ENCODE results near the gene FAM168A. TPM values are rescaled to one million over a fixed set of nuclear protein-coding genes. Genes with fewer than 3 reads are reported as not detected.

Gene FAM168A
- total and polyA plus RNA-seq, 9 of the 15 experiments (the other 6 are each of a cell fraction or from before 2014, with no cell fraction given): 0.44 to 7.2 (median 2.9) TPM

GRCh38 chr11:73510106-73510505 is 87.8 kb downstream of the FAM168A start:
- Histone ChIP-seq H3K27ac (ENCODE audit: extremely low read depth, low read depth, low read length) (no peak overlapping the region), H3K36me3 (ENCODE audit: control insufficient read depth, insufficient read depth, low read length) (no peaks in the 10 kb centered on the region), H3K9me1 (ENCODE audit: control insufficient read depth, insufficient read depth, low read length) (no peaks in the 10 kb centered on the region), H3K27me3 (ENCODE audit: control insufficient read depth in 2 of 2, insufficient read depth in 2 of 2, low read length in 2 of 2) (no peaks in the 10 kb centered on the region), H3K79me2 (ENCODE audit: control insufficient read depth, insufficient read depth, low read length) (no peaks in the 10 kb centered on the region), H2AFZ (ENCODE audit: low read depth, low read length) (no peak overlapping the region), H3K4me3 (no peak overlapping the region), H4K20me1 (replicated peaks; ENCODE audit: control insufficient read depth, insufficient read depth, low read length) (no peaks in the 10 kb centered on the region), H3K4me2 (ENCODE audit: insufficient read depth, low read length) (no peak overlapping the region), H3K9me3 (replicated peaks; ENCODE audit: control insufficient read depth, insufficient read depth, low read depth, low read length) (no peaks in the 10 kb centered on the region), H3K9ac (ENCODE audit: insufficient read depth in 1 of 2, low read depth in 2 of 2, low read length in 2 of 2) (no peak overlapping the region), H3K4me1 (replicated peaks in 1 of 2; ENCODE audit: control insufficient read depth in 2 of 2, insufficient read depth in 2 of 2, low read length in 2 of 2) (no peaks in the 10 kb centered on the region)
- WGBS (ENCODE audit: insufficient coverage, low coverage, missing lambda C conversion rate): 11% methylated on average over 4 of the region's 4 CpGs
- DNase-seq (ENCODE audit: extremely low read depth in 1 of 4, low spot score in 3 of 4) (no peak), FAIRE-seq (no peak), ATAC-seq (no peak)
- in situ Hi-C loops (cut with MboI) (no loop called here), intact Hi-C loops (cut with micrococcal nuclease) (no loop called here)
- no peak for TF ChIP-seq ZC3H4 (CRISPR knock-in tag; IDR thresholded peaks at IDR 0.05; ENCODE audit: borderline replicate concordance)
- TF ChIP-seq TFE3 (CRISPR knock-in tag; IDR thresholded peaks at IDR 0.05): 0 out of 2 replicates have a peak, but pooled peaks have one; percentile 16
- ChIA-PET POLR2A (interaction anchor here (0.6 kb wide), 1 partner anchor 68 kb away, joined by 3 read pairs; no protein-coding TSS in a partner anchor), CTCF (ENCODE audit: low intra/inter-chr PET ratio) (no interaction called here)
- BruUV-seq (replicated peaks): no TSS peak

- intact Hi-C loops (cut with micrococcal nuclease): no loop called here
- Histone ChIP-seq H3K27me3 (ENCODE audit: control insufficient read depth in 2 of 2, insufficient read depth in 2 of 2, low read length in 2 of 2) (no peaks in the 10 kb centered on the region), H3K9me3 (replicated peaks; ENCODE audit: control insufficient read depth, insufficient read depth, low read depth, low read length) (no peaks in the 10 kb centered on the region), H3K9ac (ENCODE audit: insufficient read depth in 1 of 2, low read depth in 2 of 2, low read length in 2 of 2) (no peak overlapping the region), H2AFZ (ENCODE audit: low read depth, low read length) (no peak overlapping the region), H3K27ac (ENCODE audit: extremely low read depth, low read depth, low read length) (no peak overlapping the region), H3K36me3 (ENCODE audit: control insufficient read depth, insufficient read depth, low read length) (no peaks in the 10 kb centered on the region), H3K79me2 (ENCODE audit: control insufficient read depth, insufficient read depth, low read length) (no peaks in the 10 kb centered on the region), H4K20me1 (replicated peaks; ENCODE audit: control insufficient read depth, insufficient read depth, low read length) (no peaks in the 10 kb centered on the region), H3K4me2 (ENCODE audit: insufficient read depth, low read length) (no peak overlapping the region), H3K9me1 (ENCODE audit: control insufficient read depth, insufficient read depth, low read length) (no peaks in the 10 kb centered on the region), H3K4me1 (replicated peaks in 1 of 2; ENCODE audit: control insufficient read depth in 2 of 2, insufficient read depth in 2 of 2, low read length in 2 of 2) (no peaks in the 10 kb centered on the region), H3K4me3 (no peak overlapping the region)
- in situ Hi-C loops (cut with MboI): no loop called here
- CTCF ChIA-PET (ENCODE audit: low intra/inter-chr PET ratio): no interaction called here
- 4% methylated on average over 1 of the region's 1 CpG for WGBS (ENCODE audit: insufficient coverage, low coverage, missing lambda C conversion rate)
- POLR2A ChIA-PET: interaction anchor here (1.2 kb wide), 1 partner anchor 40 kb away, joined by 3 read pairs; no protein-coding TSS in a partner anchor
- FAIRE-seq (no peak), DNase-seq (ENCODE audit: extremely low read depth in 1 of 4, low spot score in 3 of 4) (no peak), ATAC-seq (no peak)
- no TSS peak for BruUV-seq (replicated peaks)
- TF ChIP-seq ZNF280A (IDR thresholded peaks at IDR 0.05; ENCODE audit: low read depth, partially characterized antibody) (no peak), GMEB1 (CRISPR knock-in tag; IDR thresholded peaks at IDR 0.05) (no peak), HDAC2 (IDR thresholded peaks at IDR 0.05) (no peak), TAF7 (tag; IDR thresholded peaks at IDR 0.05) (no peak), ZNF274 (IDR thresholded peaks at IDR 0.05; ENCODE audit: borderline replicate concordance, low read depth, low read length) (no peak), SMAD3 (CRISPR knock-in tag; conservative IDR thresholded peaks at IDR 0.05) (no peak), NCOR1 (IDR thresholded peaks at IDR 0.05) (no peak), CREBBP (IDR thresholded peaks at IDR 0.05; ENCODE audit: low read depth, low read length) (no peak), USF1 (CRISPR knock-in tag; IDR thresholded peaks at IDR 0.05) (no peak)
Observed at GRCh38 chr11:73509188-73509587, 88.7 kb downstream of the FAM168A start.
